GM04504 (cell line): ENCODE results near the gene GPR143.

Experiments
- DNase-seq: peaks from one replicate; pipeline ENCODE4 v3.0.0-alpha.2; 2012; ENCODE audit warnings: low read depth

GPR143 gene

DNA sequence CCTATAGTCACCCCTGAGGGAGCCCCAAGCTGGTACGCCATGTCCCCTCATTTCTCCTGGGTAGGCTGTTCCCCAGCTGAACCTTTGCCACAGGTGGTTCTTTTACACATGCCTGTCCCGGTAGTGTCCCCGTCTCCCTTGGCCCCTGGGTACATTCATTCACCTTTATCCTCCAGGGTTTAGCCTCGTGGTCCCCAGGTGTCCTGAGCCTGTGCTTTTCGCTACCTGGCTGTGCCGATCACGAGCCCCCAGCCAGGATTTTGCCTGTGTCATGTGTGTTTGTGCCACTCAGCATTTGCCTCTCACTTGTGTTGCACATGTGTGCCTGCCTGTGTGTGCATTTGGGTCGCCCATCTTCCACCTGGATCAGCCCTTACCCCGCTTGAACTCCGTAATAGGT, 57.6 kb downstream of the GPR143 start:
- DNase-seq: no peak

DNA sequence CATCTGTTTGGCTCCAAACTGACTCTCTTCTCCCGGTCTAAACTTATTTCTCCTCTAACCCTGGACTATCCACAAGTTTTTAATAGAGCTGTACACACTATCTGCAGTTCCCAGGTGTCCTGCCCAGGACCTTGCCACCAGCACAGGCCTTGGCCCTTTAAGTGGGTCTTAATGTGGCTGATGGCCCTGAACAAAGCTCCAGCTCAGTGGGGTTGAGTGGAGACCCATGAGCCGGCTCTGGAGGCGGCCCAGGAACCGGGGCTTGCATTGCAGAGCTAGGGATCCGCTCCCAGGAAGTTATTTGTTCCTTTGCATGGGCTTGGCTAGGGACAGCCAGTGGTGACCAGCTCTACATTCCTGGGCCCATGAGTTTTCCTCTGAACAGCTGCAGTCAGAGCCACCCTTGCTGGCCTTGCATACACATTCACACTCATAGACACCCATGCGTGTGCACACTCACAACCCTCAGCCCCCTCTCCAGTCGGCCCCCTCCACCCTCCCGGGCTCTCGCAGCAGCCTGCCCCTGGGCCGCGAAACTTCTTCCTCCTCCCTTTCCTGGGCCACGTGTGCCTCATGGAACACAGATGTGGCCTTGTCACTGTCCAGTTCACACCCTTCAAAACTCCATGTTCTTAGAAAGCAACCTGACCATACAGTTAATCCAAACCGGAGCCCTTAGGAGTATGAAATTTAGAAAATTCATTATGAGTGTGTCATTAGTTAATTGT, 58.2 kb downstream of the GPR143 start:
- DNase-seq: no peak

DNA sequence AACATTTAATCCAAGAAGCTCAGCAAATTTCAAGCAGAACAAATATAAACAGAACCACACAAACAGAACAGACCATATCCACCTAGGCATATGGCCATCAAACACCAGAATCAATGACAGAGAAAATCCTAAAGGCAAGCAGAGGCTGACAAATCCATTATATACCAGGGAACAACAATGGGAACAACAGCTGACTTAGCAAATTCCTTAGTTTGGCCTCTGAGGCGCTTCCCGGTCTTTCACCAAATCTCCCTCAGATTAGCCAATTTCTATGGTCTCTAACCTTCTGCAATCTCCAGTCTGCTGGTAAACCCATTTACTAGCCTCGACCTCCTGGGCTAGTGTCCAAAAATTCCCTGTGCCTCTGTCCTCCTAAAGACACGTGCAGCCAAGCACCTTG, 59.2 kb downstream of the GPR143 start:
- DNase-seq: no peak

DNA sequence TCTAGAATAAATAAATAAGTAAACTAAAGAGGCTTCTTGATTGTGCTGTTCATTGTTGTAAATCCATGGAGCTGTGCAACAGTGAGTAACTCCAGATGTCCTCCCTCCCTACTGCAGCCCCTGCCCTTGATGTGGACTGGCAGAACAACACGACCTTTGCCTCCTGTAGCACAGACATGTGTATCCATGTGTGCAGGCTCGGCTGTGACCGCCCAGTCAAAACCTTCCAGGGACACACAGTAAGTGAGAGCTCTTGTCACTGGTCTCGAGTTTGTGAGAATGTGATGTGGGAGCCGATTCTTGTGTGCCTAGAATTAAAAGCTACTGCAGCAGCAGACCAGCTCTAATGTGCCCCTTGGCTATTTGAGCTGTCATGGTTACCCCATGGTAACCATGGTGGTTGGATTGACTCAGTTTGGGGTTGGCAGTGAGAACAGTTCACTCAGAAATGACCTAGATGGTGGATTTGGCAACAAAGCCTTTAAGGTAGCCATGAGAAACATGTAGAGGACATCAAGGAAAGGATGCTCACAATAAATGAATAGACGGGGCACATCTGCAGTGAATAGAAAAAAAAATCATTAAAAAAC, 60.7 kb downstream of the GPR143 start:
- DNase-seq: no peak

DNA sequence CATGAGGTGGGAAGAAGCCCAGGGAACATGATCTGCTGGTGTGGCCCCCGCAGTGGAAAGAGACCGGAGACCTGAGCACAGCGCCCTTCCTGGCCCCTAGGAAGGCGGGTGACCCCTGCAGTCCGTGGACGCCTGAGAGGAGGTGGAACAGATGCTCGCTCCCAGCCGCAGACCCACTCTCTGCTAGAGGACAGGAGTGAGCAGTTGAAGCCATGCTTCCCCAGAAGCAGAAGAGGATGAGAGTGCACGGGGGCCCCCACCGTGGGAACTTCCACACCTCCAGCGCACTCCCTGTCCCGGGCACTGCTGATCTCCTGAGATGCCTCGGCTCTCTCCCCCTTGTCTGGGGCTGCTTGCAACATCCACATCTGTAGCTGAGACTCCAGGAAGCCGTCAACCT, 62.2 kb downstream of the GPR143 start:
- DNase-seq: no peak

DNA sequence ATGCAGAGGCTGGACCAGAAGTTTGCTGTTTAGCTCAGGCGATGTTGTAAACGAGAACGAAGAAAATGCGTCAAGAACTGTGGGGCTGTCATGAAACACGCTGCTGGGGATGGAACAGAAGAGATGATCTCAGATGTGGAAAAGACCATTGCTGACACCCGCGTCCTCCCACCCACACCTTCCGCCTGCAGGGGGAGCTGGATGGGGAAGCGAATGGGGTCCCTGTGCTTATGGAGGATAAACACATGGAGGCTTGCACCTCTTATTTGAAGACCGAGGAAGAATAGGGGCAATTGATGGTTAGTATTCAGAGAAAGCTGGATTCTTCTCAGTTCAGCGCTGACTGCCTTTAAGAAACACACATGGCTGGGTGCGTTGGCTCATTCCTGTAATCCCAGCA, 63.9 kb downstream of the GPR143 start:
- no peak for DNase-seq

DNA sequence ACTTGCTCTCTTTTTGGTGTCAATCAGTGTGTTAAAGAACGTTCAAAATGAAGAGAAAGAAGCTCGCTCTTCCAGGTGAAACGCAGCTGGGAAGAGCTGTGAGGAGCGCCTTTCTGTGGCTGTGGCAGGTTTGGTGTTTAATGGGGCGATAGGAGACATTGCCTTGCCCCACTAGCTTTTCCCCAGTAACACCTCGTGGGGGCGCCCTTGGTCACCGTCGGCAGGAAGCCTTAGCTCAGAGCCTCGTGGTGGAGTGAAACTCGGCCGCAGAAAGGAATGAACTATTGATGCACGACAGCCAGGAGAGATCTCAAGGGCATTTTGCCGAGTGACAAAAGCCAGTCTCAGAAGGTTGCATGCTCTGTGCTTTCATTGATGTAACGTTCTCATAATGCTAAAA, 65.1 kb downstream of the GPR143 start:
- DNase-seq: no peak

DNA sequence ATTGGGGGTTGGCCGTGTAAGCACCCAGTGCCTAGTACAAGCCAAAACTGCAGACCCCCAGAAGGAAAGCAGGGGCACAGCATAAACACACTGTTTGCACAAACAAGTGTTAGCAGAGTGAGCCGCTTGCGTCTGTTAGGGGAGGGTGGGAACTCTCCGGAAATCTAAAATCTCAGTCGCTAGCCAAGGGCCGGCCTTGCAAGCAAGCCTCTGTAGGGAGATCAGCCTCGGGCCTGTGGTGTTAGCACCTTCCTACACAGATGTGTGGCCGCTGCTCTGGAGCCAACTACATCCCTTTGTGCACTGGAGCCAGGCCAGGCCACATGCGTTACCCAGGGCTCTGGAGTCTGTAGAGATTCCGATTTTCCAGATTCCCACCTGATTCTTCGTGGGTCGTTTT, 67.1 kb downstream of the GPR143 start:
- no peak for DNase-seq

DNA sequence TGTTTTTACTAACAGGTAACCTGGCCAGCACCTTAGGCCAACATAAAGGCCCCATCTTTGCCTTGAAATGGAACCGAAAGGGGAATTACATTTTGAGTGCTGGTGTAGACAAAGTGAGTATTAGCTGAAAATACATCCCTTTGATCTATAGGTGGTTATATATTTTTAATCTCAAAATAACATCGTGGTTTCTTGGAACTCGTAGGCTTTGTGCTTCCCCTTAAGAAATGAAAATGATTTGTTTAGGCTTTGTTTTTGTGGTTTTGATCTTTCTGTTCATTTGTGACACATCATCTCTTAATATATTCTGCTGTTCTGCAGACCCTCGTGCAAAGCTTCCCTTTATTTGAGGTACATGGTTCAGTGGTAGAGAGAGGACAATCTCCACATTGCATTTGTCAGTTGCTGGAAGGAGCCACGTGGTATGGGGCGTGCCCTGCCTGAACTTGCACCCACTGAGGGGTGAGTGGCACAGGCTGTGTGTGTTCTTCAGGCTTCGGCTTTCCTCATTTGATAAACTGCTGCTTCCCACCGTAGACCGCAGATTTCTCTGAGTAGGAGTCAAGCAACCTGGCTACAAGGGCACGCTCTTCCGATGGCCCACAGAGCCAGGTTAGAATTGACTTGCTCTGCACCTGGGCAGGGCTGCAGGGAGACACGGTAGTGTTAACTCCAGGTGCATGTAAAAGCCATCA, 72.2 kb downstream of the GPR143 start:
- no peak for DNase-seq

DNA sequence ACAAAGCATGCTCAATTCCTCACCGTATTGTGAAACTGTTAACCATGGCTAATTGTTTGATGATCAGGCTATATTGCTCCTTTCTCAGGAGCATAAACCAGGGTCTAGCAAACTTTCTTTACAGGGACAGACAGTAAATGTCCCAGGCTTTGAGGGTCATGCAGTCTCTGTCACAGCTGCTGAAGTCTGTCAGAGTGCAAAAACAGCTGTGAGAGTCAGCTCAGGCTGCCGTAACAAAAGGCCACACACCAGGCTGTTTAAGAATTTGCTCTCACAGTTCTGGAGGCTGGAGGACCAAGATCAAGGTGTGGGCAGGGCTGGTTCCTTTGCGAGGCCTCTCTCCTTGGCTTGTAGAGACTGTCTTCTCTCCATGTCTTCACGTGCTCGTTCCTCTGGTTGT, 75.6 kb downstream of the GPR143 start:
- DNase-seq: no peak

DNA sequence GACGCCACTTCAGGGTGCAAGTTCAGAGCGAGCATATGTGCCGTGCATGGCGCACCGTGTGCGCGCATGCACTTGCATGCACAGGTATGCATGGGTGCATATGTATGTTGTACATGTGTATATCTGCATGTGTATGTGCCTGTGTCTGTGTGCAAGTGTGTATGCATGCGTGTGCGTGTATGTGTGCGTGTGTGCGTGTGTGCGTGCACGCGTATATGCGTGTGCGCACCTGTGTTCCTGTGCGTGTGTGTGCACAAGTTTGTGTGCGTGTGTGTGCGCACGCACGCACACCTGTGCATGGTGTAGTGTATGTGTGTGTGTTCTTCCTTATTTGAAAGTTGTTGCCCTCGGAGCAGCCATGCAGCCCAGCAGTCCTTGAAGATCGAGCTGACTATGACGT, 76.8 kb downstream of the GPR143 start:
- DNase-seq: no peak

DNA sequence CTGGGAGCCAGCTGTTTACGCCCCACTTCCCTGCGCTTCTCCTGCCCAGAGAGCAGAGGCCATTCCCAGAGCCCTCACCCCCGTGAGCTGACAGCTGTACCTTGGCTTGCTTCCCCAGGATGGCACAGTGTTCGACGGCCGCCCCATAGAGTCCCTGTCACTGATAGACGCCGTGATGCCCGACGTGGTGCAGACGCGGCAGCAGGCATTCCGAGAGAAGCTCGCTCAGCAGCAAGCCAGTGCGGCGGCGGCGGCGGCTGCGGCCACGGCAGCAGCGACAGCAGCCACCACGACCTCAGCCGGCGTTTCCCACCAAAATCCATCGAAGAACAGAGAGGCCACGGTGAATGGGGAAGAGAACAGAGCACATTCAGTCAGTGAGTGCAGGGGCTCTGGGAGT, 77.7 kb downstream of the GPR143 start:
- DNase-seq: no peak

DNA sequence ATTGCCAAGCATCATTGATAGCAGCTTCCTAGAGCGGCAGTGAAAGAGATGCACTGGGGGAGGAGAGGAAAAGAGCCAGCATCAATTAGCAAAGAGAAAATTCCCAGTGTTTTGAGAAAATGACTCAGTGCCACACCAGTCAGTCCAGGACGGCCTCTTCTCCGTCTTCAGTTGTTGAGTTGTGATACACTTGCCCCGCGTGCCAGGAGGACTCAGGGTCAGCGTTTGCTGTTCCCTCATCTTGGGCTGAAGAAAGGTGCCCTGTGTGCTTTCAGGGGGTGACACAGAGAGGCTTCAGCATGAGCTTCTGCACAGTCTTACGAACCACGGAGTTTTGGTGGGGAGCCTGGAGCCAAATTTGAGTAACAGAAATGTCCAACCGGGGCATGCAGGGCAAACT, 82.3 kb downstream of the GPR143 start:
- no peak for DNase-seq

DNA sequence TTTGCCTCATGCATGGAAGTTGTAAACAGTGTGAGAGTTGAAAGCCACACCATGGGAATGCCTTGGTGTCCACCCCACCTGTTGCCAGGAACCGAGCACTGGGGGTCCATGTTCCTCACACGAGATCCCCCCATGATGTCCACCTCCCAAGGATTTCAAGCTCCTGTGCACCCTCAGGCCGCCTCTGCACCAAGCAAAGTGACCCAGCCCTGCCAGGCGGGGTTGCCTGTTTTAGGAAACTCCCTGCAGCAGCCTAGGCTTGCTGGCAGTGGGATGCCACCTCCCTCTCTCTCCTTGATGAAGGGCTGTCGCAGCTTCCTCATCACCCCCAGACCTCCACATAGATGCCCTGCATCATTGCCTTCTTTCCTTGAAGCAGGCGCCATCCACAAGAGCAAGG, 82.8 kb downstream of the GPR143 start:
- no peak for DNase-seq

DNA sequence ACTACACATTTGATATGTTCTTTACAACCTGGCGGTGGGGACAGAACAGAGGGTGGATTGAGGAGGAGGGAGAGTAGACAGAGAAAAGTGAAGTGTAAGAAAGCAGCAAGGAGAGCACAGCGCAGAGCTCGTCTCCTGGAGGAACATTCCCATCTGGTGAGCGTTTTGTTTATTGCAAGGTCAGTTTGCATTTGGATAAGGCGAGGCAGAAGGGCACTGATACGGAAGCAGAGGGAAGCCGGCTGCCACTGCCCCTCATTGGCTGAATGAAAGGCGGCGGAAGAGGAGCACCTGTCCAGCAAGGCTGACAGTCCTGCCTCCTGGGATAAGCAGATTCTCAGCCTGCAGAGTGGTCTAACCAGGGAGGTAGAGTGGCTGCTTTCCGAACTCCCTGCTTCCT, 83.2 kb downstream of the GPR143 start:
- no peak for DNase-seq

DNA sequence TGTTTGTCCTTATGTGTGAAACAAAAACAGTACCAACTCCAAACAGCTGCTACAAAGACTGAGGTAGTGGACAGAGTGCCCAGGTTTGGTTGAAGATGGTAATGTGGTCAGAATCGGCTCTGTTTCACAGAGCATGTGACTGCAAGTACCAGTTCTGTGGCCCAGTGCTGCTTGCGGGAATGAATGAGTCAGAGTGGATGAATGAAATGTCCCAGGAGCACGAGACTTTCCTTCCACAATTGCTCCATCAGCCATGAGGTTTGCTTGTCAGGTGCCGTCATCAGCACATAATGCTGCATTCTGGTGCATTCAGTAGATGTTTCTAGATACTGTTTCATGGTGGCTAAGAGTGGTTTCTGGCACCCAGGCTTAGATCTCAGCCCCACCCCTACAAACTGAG, 84.2 kb downstream of the GPR143 start:
- DNase-seq: no peak

DNA sequence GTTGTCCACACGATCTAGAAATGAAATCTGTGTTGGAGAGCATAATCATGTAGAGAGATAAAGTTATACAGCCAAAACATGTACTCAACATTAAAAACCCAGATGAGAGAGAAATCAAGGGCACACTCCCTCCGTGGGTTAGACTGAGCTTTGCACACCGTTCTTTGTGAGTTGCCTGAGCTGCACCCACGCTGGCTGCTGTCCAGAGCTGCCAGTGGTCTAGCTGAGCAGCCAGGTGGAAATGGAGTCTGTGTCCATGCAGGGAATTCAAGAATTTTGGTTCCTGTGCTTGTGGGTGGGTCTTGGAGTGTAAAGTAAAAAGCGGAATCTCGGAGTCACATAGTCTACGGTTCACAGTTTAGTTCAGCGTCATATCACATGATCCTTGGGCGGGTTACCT, 84.6 kb downstream of the GPR143 start:
- no peak for DNase-seq

DNA sequence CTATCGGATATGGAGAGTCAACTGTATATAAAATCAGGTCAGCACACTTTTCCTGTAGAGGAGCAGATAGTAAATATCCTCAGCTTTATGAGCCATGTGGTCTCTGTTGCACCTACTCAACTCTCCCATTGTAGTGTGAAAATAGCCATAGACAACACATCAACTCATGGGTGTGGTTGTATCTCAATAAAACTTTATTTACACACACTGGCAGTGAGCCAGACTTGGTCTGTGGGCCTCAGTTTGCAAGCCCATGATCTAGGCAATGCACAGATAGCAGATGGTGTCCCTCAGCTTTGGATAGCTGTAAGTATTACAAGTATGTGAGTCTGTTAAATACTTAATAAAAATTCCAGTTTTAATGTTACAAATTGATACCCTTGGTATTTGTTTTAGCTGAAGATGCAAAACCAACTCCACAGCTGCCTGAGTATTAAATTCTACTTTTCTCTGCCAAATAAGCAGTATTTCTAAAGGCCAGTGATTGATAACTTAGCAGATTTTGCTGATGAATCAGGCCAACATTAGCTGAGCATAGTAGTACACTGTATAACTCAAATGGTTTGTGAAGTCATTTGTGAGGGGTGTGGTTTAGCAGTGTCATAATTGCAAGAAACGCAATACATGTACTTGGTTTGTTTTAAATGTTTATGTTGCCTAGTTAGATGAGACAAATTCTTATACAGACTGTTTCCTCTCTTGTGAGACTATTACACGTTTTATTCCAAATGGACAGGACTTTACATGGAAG, 87.3 kb downstream of the GPR143 start:
- no peak for DNase-seq

DNA sequence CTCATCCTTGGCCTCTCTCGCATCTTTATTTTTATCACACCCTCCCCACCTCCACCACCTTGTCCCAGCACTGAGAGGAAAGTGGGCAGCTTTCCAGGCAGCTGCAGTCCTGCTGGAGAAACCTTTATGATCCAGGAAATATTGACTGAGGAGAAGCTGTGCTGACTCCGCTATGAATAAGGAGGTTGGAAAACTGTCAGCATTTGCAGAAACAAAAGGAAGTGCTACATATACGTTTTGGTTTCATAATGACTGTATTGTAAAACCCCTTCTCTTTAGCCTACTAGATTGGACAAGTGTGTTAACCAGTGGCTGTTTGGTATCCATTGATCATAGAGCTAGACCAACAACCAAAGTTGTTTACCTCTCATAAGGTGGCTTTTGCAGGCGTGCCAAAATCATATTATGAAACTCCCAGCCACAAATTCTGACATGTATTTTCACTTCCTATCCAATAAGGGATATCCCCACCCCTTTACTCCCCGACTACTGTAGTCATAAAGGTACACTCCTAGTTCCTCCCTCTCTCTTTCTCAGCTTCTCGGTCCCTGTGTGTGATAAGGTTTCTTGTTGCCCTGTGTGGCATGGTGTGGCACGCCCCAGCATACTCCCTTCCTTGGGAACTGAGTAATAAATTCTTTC, 88.4 kb downstream of the GPR143 start:
- DNase-seq: no peak

DNA sequence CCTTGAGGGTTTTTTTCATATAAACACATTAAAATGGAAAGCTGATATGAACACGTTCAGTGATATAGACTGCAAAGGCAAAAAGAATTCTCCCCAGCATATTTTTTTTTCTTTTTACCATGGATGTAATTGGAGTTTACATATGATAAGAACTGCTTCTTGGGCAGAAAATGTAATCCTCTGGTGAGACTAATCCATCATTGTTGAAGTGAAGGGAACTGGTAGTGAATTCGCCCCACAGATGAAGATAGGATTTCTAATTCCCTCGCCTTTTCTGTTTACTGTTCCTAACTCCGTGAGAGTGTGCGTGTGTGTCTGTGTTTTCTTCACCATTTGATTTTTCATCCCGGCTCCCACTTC, 88.9 kb downstream of the GPR143 start:
- DNase-seq: no peak

DNA sequence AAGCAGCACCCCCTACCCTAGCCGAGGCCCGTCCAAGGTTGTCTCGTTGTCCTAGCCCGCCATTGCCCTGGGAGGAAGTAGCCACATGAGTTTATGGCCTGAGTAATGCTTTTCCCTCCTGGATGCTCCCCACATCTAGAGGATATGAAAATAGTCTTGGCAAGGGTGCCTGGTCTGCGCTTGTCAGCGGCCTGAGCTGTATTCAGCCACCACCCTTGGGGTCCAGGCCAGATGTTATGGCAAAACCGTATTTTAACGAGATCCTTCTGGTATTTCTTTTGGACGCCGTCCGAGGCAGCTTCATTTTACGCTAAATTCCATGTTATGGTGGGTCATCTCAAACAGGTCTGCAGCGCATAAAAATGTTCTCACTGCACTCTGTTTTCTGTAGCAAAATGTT, 89.3 kb downstream of the GPR143 start:
- DNase-seq: peak; percentile 52
